ENCODE measurements around the gene METTL13. TPM values are rescaled to one million over a fixed set of nuclear protein-coding genes. Genes with fewer than 3 reads are reported as not detected.

The METTL13 gene
- polyA plus RNA-seq, 1 donor (not counting 4 experiments of a cell fraction or from before 2014, with no cell fraction given), result 54.0 TPM

DNA sequence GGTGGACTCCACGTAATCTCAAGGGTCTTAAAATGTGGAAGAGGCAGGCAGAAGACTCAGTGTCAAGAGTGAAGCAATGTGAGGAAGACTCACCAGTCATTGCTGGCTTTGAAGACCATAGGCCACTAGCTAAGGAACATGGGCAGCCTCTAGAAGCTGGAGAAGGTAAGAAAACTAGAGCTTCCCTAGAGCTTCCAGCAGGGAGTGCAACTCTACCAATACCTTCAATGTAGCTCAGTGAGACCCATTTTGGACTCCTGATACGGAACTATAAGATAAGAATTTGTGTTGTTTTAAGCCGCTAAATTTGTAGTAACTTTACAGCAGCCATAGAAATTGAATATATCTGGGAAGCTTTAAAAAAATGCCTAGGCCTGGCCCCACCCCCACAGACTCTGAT lies 18.9 kb downstream of the METTL13 start:
- H3K27me3 ChIP-seq (ENCODE audit: control insufficient read depth, extremely low read depth, insufficient read depth, low read length), result no peaks in the 10 kb centered on the region
- FAIRE-seq, result no peak

DNA sequence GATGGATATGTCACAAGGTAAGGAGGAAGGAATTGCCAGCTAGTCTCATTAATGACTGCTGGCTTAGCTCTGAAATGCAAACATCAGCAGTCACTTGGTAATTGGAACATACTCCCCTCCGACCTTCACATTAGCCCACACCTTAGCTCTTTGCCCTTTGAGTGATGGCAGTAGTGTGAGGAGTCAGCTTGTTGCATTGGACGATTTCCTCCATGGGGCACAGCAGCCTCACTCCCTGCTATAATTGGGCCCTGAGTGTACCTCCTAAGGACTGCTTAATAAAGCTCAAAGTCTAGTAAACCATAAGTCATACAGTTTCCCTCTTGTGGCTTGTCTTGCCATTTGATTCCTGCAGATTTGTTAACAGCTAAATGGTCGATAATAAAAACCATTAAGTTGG lies 19.4 kb downstream of the METTL13 start:
- H3K4me1 ChIP-seq (ENCODE audit: control insufficient read depth, extremely low read depth, insufficient read depth, low read length), result no peaks in the 10 kb centered on the region
- no peaks in the 10 kb centered on the region for H4K20me1 ChIP-seq (ENCODE audit: control insufficient read depth, extremely low read depth, insufficient read depth, low read length)
- no peak overlapping the region for H3K4me2 ChIP-seq (ENCODE audit: control insufficient read depth, extremely low read depth, insufficient read depth, low read depth, low read length)
- peaks cover 9 to 11% of the 10 kb centered on the region in 2 experiments for H3K36me3 ChIP-seq (ENCODE audit: control insufficient read depth in 2 of 2, extremely low read depth in 1 of 2, insufficient read depth in 2 of 2, low read length in 2 of 2)
- H3K9ac ChIP-seq (ENCODE audit: control insufficient read depth, extremely low read depth, insufficient read depth, low read length), result no peak overlapping the region
- no peak overlapping the region for H3K27ac ChIP-seq (ENCODE audit: control insufficient read depth, insufficient read depth, low read length)
- no peak overlapping the region for H3K4me3 ChIP-seq (ENCODE audit: control insufficient read depth in 2 of 3, extremely low read depth in 1 of 3, insufficient read depth in 2 of 3, low read depth in 1 of 3, low read length in 3 of 3)
- FAIRE-seq, result no peak
- H3K27me3 ChIP-seq (ENCODE audit: control insufficient read depth, extremely low read depth, insufficient read depth, low read length), result no peaks in the 10 kb centered on the region
- dilution Hi-C loops (cut with MboI; ENCODE audit: extremely low pct_ligation_motif_present, low sequenced_read_pairs), result loop anchor here (10.0 kb wide), 1 partner anchor 184 kb away; no protein-coding TSS in a partner anchor
- H3K79me2 ChIP-seq (ENCODE audit: control insufficient read depth, insufficient read depth, low read length), result no peaks in the 10 kb centered on the region
- no peaks in the 10 kb centered on the region for H3K9me1 ChIP-seq (ENCODE audit: control insufficient read depth, extremely low read depth, insufficient read depth, low read length)
- TF ChIP-seq CTCF (optimal IDR thresholded peaks at IDR 0.05 in 1 of 3, IDR thresholded peaks at IDR 0.05 in 1 of 3, conservative IDR thresholded peaks at IDR 0.05 in 1 of 3; ENCODE audit: extremely low read depth in 1 of 3, insufficient read depth in 2 of 3, low read length in 3 of 3), result no peak
- no peak for TF ChIP-seq EZH2 (IDR thresholded peaks at IDR 0.05; ENCODE audit: low read length)
- no peak for DNase-seq (ENCODE audit: low read depth, low spot score)
- no peak overlapping the region for H2AFZ ChIP-seq (ENCODE audit: control insufficient read depth, low read length)
- no peaks in the 10 kb centered on the region for H3K9me3 ChIP-seq (ENCODE audit: control insufficient read depth, low read depth, low read length)

More for the DNA sequence above, 18.9 kb downstream of the METTL13 start:
- H4K20me1 ChIP-seq (ENCODE audit: control insufficient read depth, extremely low read depth, insufficient read depth, low read length), result no peaks in the 10 kb centered on the region
- H3K79me2 ChIP-seq (ENCODE audit: control insufficient read depth, insufficient read depth, low read length), result peaks cover under 1% of the 10 kb centered on the region
- no peak overlapping the region for H3K4me3 ChIP-seq (ENCODE audit: control insufficient read depth in 2 of 3, extremely low read depth in 1 of 3, insufficient read depth in 2 of 3, low read depth in 1 of 3, low read length in 3 of 3)
- no peak overlapping the region for H3K4me2 ChIP-seq (ENCODE audit: control insufficient read depth, extremely low read depth, insufficient read depth, low read depth, low read length)
- no peaks in the 10 kb centered on the region for H3K4me1 ChIP-seq (ENCODE audit: control insufficient read depth, extremely low read depth, insufficient read depth, low read length)
- DNase-seq (ENCODE audit: low read depth, low spot score), result no peak
- H2AFZ ChIP-seq (ENCODE audit: control insufficient read depth, low read length), result no peak overlapping the region
- H3K9me1 ChIP-seq (ENCODE audit: control insufficient read depth, extremely low read depth, insufficient read depth, low read length), result no peaks in the 10 kb centered on the region
- H3K36me3 ChIP-seq (ENCODE audit: control insufficient read depth in 2 of 2, extremely low read depth in 1 of 2, insufficient read depth in 2 of 2, low read length in 2 of 2), result peaks cover 9 to 14% of the 10 kb centered on the region in 2 experiments
- no peak overlapping the region for H3K9ac ChIP-seq (ENCODE audit: control insufficient read depth, extremely low read depth, insufficient read depth, low read length)
- dilution Hi-C loops (cut with MboI; ENCODE audit: extremely low pct_ligation_motif_present, low sequenced_read_pairs), result loop anchor here (10.0 kb wide), 1 partner anchor 184 kb away; no protein-coding TSS in a partner anchor
- H3K27ac ChIP-seq (ENCODE audit: control insufficient read depth, insufficient read depth, low read length), result no peak overlapping the region
- no peaks in the 10 kb centered on the region for H3K9me3 ChIP-seq (ENCODE audit: control insufficient read depth, low read depth, low read length)
- TF ChIP-seq CTCF (optimal IDR thresholded peaks at IDR 0.05 in 1 of 3, IDR thresholded peaks at IDR 0.05 in 1 of 3, conservative IDR thresholded peaks at IDR 0.05 in 1 of 3; ENCODE audit: extremely low read depth in 1 of 3, insufficient read depth in 2 of 3, low read length in 3 of 3) (no peak), EZH2 (IDR thresholded peaks at IDR 0.05; ENCODE audit: low read length) (no peak)
